Measurements from ENCODE around the gene COL1A2. TPM values are rescaled to one million over a fixed set of nuclear protein-coding genes. Genes with fewer than 3 reads are reported as not detected.

The COL1A2 gene
- polyA plus RNA-seq (ENCODE audit: low read depth in 6 of 6) = under 1 TPM in 1 of 6 donors, not detected in 5; 0.41 TPM

GRCh38 chr7:94394437-94395140 is at the start of gene COL1A2:
TSS of gene COL1A2 (plus strand) at chr7:94394895. CDS start at chr7:94395032, 137 bp downstream.
- ATAC-seq (ENCODE audit: low read depth in 2 of 2) = peak; percentile 54 to 62
- peak within 1 kb of the TSS; percentile 10 to 93 (median 86) for H3K4me3 Mint-ChIP-seq
- no peaks in the 10 kb centered on the region for H3K36me3 Mint-ChIP-seq
- peak; percentile 25 for DNase-seq
- peaks cover 0 to 4% (median 0%) of the 10 kb centered on the region in 7 donors for H3K9me3 Mint-ChIP-seq
- peak within 1 kb of the TSS in 2 of 6 donors; percentile 74 to 89 for H3K27ac Mint-ChIP-seq
- peaks cover 9 to 26% (median 23%) of the 10 kb centered on the region in 3 donors for H3K4me1 Mint-ChIP-seq
- peaks cover 0 to 47% (median 35%) of the 10 kb centered on the region in 3 donors for H3K27me3 Mint-ChIP-seq

- Mint-ChIP-seq H3K27ac (peak overlapping the region in 1 of 6 donors; percentile 56), H3K27me3 (peaks cover 5 to 17% (median 16%) of the 10 kb centered on the region in 3 donors), H3K9me3 (peaks cover 0 to 3% (median 0%) of the 10 kb centered on the region in 7 donors), H3K36me3 (peaks cover 0 to 5% of the 10 kb centered on the region in 2 donors), H3K4me1 (peaks cover 0 to 3% (median 2%) of the 10 kb centered on the region in 3 donors), H3K4me3 (no peak overlapping the region)
- DNase-seq (no peak), ATAC-seq (ENCODE audit: low read depth in 2 of 2) (no peak)
These were observed 48.8 kb upstream of the COL1A2 start for GRCh38 chr7:94345907-94346306.

GRCh38 chr7:94348142-94348541 is 46.6 kb upstream of the COL1A2 start:
- Mint-ChIP-seq H3K27ac (peak overlapping the region in 1 of 6 donors; percentile 12), H3K27me3 (peaks cover 5 to 16% (median 16%) of the 10 kb centered on the region in 3 donors), H3K4me3 (no peak overlapping the region), H3K4me1 (peaks cover 6 to 23% (median 23%) of the 10 kb centered on the region in 3 donors), H3K9me3 (peaks cover 0 to 3% (median 0%) of the 10 kb centered on the region in 7 donors), H3K36me3 (peaks cover 0 to 5% of the 10 kb centered on the region in 2 donors)
- no peak for ATAC-seq (ENCODE audit: low read depth in 2 of 2)
- no peak for DNase-seq

GRCh38 chr7:94350734-94351133 is 44.0 kb upstream of the COL1A2 start:
- no peak overlapping the region for H3K4me3 Mint-ChIP-seq
- no peak for DNase-seq
- H3K36me3 Mint-ChIP-seq = peaks cover 0 to 10% of the 10 kb centered on the region in 2 donors
- no peak for ATAC-seq (ENCODE audit: low read depth in 2 of 2)
- H3K27ac Mint-ChIP-seq = peak overlapping the region in 1 of 6 donors; percentile 26
- peaks cover 0 to 3% (median 0%) of the 10 kb centered on the region in 7 donors for H3K9me3 Mint-ChIP-seq
- peaks cover 5 to 17% (median 12%) of the 10 kb centered on the region in 3 donors for H3K27me3 Mint-ChIP-seq
- peaks cover 9 to 34% (median 29%) of the 10 kb centered on the region in 3 donors for H3K4me1 Mint-ChIP-seq

DNA sequence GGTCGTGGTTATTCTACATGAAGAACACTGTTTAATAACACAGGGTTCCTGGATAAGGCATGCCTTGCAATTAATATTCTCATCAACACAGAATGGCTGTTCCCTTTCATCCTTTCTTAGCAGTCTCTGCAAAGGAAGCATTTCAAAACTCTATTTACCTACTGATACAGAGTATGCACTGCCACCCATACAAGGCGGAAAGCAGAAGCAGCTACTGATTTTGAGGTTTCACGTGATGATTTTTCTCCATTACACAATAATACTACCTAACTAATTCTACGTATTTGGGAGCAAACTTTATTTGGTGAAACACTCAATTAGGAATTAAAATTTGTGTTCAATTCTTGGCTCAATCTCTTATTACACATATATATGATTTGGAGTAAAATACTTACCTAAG is 43.0 kb upstream of the COL1A2 start:
- H3K9me3 Mint-ChIP-seq = peaks cover 0 to 3% (median 0%) of the 10 kb centered on the region in 7 donors
- DNase-seq = peak; percentile 56
- H3K27me3 Mint-ChIP-seq = peaks cover 5 to 17% (median 11%) of the 10 kb centered on the region in 3 donors
- H3K4me3 Mint-ChIP-seq = peak overlapping the region in 1 of 8 donors; percentile 22
- peaks cover 9 to 34% (median 29%) of the 10 kb centered on the region in 3 donors for H3K4me1 Mint-ChIP-seq
- peaks cover 0 to 10% of the 10 kb centered on the region in 2 donors for H3K36me3 Mint-ChIP-seq
- H3K27ac Mint-ChIP-seq = peak overlapping the region in 4 of 6 donors; percentile 29 to 74 (median 49)
- ATAC-seq (ENCODE audit: low read depth in 2 of 2) = peak; percentile 76 to 84

- peak; percentile 76 to 77 for ATAC-seq (ENCODE audit: low read depth in 2 of 2)
- DNase-seq = peak; percentile 47
- Mint-ChIP-seq H3K27me3 (peaks cover 3 to 7% (median 4%) of the 10 kb centered on the region in 3 donors), H3K36me3 (peaks cover 0 to 5% of the 10 kb centered on the region in 2 donors), H3K4me1 (peaks cover 9 to 34% (median 29%) of the 10 kb centered on the region in 3 donors), H3K4me3 (peak overlapping the region in 7 of 8 donors; percentile 44 to 89 (median 63)), H3K27ac (peak overlapping the region in 5 of 6 donors; percentile 65 to 97 (median 94)), H3K9me3 (no peaks in the 10 kb centered on the region)
These were observed 41.8 kb upstream of the COL1A2 start for GRCh38 chr7:94352887-94353286.

GRCh38 chr7:94354953-94355352 is 39.7 kb upstream of the COL1A2 start:
- Mint-ChIP-seq H3K27ac (peak overlapping the region in 1 of 6 donors; percentile 20), H3K36me3 (peaks cover 0 to 5% of the 10 kb centered on the region in 2 donors), H3K9me3 (peaks cover 0 to 7% (median 0%) of the 10 kb centered on the region in 7 donors), H3K4me3 (no peak overlapping the region), H3K27me3 (peaks cover 5 to 8% (median 7%) of the 10 kb centered on the region in 3 donors), H3K4me1 (peaks cover 9 to 34% (median 29%) of the 10 kb centered on the region in 3 donors)
- ATAC-seq (ENCODE audit: low read depth in 2 of 2) = no peak
- DNase-seq = no peak

DNA sequence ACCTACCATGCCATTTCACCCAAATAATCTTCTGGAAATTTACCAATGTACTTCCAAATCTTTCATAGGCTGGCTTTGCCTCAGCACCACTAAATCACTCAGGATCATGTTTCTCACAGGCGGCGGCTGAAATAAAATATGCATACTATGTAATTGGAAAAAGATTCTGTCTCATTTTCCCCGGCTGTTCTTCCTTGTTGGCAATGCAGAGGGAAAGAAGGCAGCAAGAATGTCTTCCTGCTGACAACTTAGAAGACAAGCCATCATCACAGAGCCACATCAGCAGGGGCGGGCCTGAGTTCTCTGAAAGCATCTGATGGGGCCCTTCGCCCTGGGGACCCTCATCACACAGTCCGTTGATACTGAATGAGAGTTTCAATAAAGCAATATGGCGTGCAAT is 39.2 kb upstream of the COL1A2 start:
- DNase-seq (no peak), ATAC-seq (ENCODE audit: low read depth in 2 of 2) (no peak)
- no peak overlapping the region for H3K27ac Mint-ChIP-seq

DNA sequence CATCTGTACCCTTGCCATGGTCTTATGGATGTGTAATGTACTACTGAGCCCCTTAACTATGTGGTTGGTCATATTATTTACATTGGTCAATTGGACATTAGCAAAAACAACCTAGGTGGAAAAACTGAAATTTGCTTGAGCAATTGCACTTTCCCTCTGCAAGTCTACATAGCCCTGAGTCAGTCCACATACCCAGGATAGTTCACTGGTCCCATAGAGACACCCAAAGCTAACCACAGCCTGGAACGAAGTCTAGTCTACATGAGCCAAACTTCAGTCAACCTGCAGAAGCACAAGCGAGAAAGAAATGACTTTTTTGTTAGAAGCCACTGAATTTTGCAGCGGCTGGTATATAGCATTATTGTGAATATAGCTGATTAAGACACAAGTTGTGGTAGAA is 37.6 kb upstream of the COL1A2 start:
- Mint-ChIP-seq H3K27me3 (peaks cover 5 to 9% (median 8%) of the 10 kb centered on the region in 3 donors), H3K36me3 (peaks cover 0 to 5% of the 10 kb centered on the region in 2 donors), H3K27ac (no peak overlapping the region), H3K4me3 (no peak overlapping the region), H3K9me3 (peaks cover 0 to 7% (median 0%) of the 10 kb centered on the region in 7 donors), H3K4me1 (peaks cover 9 to 20% (median 16%) of the 10 kb centered on the region in 3 donors)
- ATAC-seq (ENCODE audit: low read depth in 2 of 2) = no peak
- DNase-seq = no peak

More for the DNA sequence above, 39.2 kb upstream of the COL1A2 start:
- no peak overlapping the region for H3K4me3 Mint-ChIP-seq
- peaks cover 0 to 5% of the 10 kb centered on the region in 2 donors for H3K36me3 Mint-ChIP-seq
- peaks cover 9 to 34% (median 29%) of the 10 kb centered on the region in 3 donors for H3K4me1 Mint-ChIP-seq
- H3K27me3 Mint-ChIP-seq = peaks cover 5 to 8% (median 7%) of the 10 kb centered on the region in 3 donors
- peaks cover 0 to 7% (median 0%) of the 10 kb centered on the region in 7 donors for H3K9me3 Mint-ChIP-seq

GRCh38 chr7:94360926-94361325 is 33.8 kb upstream of the COL1A2 start:
- Mint-ChIP-seq H3K36me3 (no peaks in the 10 kb centered on the region), H3K27me3 (peaks cover 5 to 22% (median 17%) of the 10 kb centered on the region in 3 donors), H3K4me3 (no peak overlapping the region), H3K9me3 (peaks cover 0 to 8% (median 5%) of the 10 kb centered on the region in 7 donors), H3K4me1 (no peaks in the 10 kb centered on the region), H3K27ac (no peak overlapping the region)
- ATAC-seq (ENCODE audit: low read depth in 2 of 2) (no peak), DNase-seq (no peak)

DNA sequence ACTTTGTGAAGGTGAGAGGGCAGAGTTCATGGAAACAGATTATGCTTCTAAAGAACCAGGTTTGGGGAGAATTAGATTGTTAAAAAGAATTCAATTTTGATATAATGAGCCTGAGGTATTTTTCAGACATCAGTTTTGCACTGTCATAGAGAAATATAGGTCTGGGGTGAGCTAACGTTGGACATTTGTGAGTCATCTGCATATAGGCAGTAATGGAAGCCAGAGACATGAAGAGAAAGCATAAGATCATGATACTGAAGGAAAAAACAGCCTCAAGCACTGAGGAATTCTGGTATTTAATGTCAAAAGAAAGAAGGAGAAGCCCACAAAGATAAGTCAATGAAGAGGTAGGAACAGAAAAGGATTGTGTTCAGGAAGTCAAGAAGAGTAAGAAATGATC is 32.4 kb upstream of the COL1A2 start:
- H3K9me3 Mint-ChIP-seq = peaks cover 0 to 8% (median 5%) of the 10 kb centered on the region in 7 donors
- no peaks in the 10 kb centered on the region for H3K36me3 Mint-ChIP-seq
- H3K27me3 Mint-ChIP-seq = peaks cover 5 to 22% (median 17%) of the 10 kb centered on the region in 3 donors
- no peak overlapping the region for H3K4me3 Mint-ChIP-seq
- H3K27ac Mint-ChIP-seq = no peak overlapping the region
- H3K4me1 Mint-ChIP-seq = no peaks in the 10 kb centered on the region
- no peak for ATAC-seq (ENCODE audit: low read depth in 2 of 2)
- no peak for DNase-seq

GRCh38 chr7:94364816-94365215 is 29.9 kb upstream of the COL1A2 start:
- no peak for ATAC-seq (ENCODE audit: low read depth in 2 of 2)
- H3K4me1 Mint-ChIP-seq = no peaks in the 10 kb centered on the region
- H3K4me3 Mint-ChIP-seq = no peak overlapping the region

GRCh38 chr7:94366163-94366562 is 28.5 kb upstream of the COL1A2 start:
- peaks cover 0 to 6% (median 3%) of the 10 kb centered on the region in 7 donors for H3K9me3 Mint-ChIP-seq
- ATAC-seq (ENCODE audit: low read depth in 2 of 2) (no peak), DNase-seq (no peak)
- H3K27me3 Mint-ChIP-seq = peaks cover 0 to 29% (median 9%) of the 10 kb centered on the region in 3 donors
- H3K4me1 Mint-ChIP-seq = no peaks in the 10 kb centered on the region
- no peak overlapping the region for H3K27ac Mint-ChIP-seq
- no peaks in the 10 kb centered on the region for H3K36me3 Mint-ChIP-seq
- H3K4me3 Mint-ChIP-seq = no peak overlapping the region

More at GRCh38 chr7:94364816-94365215, 29.9 kb upstream of the COL1A2 start:
- no peak for DNase-seq
- Mint-ChIP-seq H3K36me3 (no peaks in the 10 kb centered on the region), H3K27ac (no peak overlapping the region), H3K27me3 (peaks cover 0 to 26% (median 9%) of the 10 kb centered on the region in 3 donors), H3K9me3 (peaks cover 0 to 6% (median 3%) of the 10 kb centered on the region in 7 donors)

All from naive B cell (primary cell).